Progenitor cell of endocrine pancreas (in vitro differentiated cells): Measurements from ENCODE around the gene PRRX2. TPM values are rescaled to one million over a fixed set of nuclear protein-coding genes. Genes with fewer than 3 reads are reported as not detected.
"Not testable (repeated sequence)": the region's sequence is repeated elsewhere in the genome, so short reads cannot be mapped to it uniquely, and the experiment has no call there.

ENCODE experiments used
- DNase-seq: peaks from one replicate; pipeline ENCODE4 v3.0.0; 2021; ENCODE audit warnings: low spot score; ENCODE audit not compliant: unreplicated experiment
- H3K27ac Mint-ChIP-seq: 2 replicates; pipeline ENCODE4 v1.8.0; 2021; ENCODE audit warnings: mild to moderate bottlenecking, moderate library complexity, mixed read lengths
- H3K27me3 Mint-ChIP-seq: 2 replicates; pipeline ENCODE4 v1.8.0; 2021; ENCODE audit warnings: mixed read lengths
- H3K36me3 Mint-ChIP-seq: 2 replicates; pipeline ENCODE4 v1.8.0; 2022; ENCODE audit warnings: mixed read lengths; ENCODE audit not compliant: insufficient read depth
- H3K4me1 Mint-ChIP-seq: 2 replicates; pipeline ENCODE4 v1.8.0; 2021; ENCODE audit warnings: low read depth, mixed read lengths
- H3K4me3 Mint-ChIP-seq: 2 replicates; pipeline ENCODE4 v1.8.0; 2021; ENCODE audit warnings: low read depth, mild to moderate bottlenecking, moderate library complexity, mixed read lengths
- H3K9me3 Mint-ChIP-seq: 2 replicates; pipeline ENCODE4 v1.8.0; 2021; ENCODE audit warnings: low read depth, mixed read lengths
- total RNA-seq: library from RNA; stranded (reverse); gene quantifications from 2 replicates; pipeline ENCODE4 v1.2.1, GENCODE V29; 2021
- TF ChIP-seq, protein P1 (sequence below): fragments of 200-600 bp; sonication (generic); IDR thresholded peaks from one replicate; pipeline ENCODE4 v1.5.0; 2021; ENCODE audit warnings: antibody characterized with exemption, mild to moderate bottlenecking; ENCODE audit not compliant: unreplicated experiment

PRRX2 gene
- total RNA-seq, 1 donor from 2014 or later = 0.79 TPM

DNA sequence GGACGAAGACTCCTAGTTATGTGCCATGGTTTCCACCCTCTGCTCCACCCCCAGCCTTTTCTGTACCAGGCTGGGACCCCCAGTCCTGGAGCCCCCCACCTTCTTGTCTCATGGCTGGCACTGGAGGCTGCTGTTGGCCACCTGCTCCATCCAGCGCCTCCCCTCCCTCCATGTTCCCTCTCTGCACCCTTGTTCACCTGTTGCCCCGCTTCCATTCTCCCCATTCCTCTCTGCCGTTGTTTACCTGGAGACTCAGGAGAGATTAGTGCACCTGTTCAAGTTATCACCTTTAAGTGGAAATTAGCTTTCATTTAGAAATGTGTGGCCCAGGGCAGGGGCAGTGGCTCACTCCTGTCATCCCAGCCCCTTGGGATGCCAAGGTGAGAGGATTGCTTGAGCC is 32.2 kb upstream of the PRRX2 start:
- no peak overlapping the region for H3K4me3 Mint-ChIP-seq

DNA sequence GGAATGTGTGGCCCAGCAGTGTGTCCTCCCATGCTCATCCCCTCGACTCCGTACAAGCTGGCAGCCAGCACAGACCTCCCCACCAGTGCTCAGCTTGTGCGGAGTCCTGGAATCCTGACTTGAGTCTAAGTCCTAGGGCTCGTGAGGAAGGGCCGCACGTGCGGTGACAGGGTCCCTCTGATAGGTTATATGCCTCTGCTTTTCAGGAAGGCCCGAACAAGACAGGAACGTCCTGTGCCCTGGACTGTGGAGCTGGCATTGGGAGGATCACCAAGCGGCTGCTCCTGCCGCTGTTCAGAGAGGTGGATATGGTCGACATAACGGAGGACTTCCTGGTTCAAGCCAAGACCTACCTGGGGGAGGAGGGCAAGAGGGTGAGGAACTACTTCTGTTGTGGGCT is 31.6 kb upstream of the PRRX2 start:
- DNase-seq = no peak
- H3K27ac Mint-ChIP-seq = no peak overlapping the region
- peaks cover 9% of the 10 kb centered on the region for H3K36me3 Mint-ChIP-seq
- H3K4me3 Mint-ChIP-seq = no peak overlapping the region
- H3K4me1 Mint-ChIP-seq = no peaks in the 10 kb centered on the region
- TF ChIP-seq, protein P1, sequence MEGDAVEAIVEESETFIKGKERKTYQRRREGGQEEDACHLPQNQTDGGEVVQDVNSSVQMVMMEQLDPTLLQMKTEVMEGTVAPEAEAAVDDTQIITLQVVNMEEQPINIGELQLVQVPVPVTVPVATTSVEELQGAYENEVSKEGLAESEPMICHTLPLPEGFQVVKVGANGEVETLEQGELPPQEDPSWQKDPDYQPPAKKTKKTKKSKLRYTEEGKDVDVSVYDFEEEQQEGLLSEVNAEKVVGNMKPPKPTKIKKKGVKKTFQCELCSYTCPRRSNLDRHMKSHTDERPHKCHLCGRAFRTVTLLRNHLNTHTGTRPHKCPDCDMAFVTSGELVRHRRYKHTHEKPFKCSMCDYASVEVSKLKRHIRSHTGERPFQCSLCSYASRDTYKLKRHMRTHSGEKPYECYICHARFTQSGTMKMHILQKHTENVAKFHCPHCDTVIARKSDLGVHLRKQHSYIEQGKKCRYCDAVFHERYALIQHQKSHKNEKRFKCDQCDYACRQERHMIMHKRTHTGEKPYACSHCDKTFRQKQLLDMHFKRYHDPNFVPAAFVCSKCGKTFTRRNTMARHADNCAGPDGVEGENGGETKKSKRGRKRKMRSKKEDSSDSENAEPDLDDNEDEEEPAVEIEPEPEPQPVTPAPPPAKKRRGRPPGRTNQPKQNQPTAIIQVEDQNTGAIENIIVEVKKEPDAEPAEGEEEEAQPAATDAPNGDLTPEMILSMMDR = no peak
- H3K27me3 Mint-ChIP-seq = no peaks in the 10 kb centered on the region
- H3K9me3 Mint-ChIP-seq = no peaks in the 10 kb centered on the region

More for the DNA sequence above, 32.2 kb upstream of the PRRX2 start:
- no peaks in the 10 kb centered on the region for H3K9me3 Mint-ChIP-seq
- H3K4me1 Mint-ChIP-seq = no peaks in the 10 kb centered on the region
- TF ChIP-seq, protein P1 = no peak
- no peak for DNase-seq
- H3K27me3 Mint-ChIP-seq = no peaks in the 10 kb centered on the region
- H3K36me3 Mint-ChIP-seq = peaks cover 7% of the 10 kb centered on the region
- H3K27ac Mint-ChIP-seq = no peak overlapping the region

DNA sequence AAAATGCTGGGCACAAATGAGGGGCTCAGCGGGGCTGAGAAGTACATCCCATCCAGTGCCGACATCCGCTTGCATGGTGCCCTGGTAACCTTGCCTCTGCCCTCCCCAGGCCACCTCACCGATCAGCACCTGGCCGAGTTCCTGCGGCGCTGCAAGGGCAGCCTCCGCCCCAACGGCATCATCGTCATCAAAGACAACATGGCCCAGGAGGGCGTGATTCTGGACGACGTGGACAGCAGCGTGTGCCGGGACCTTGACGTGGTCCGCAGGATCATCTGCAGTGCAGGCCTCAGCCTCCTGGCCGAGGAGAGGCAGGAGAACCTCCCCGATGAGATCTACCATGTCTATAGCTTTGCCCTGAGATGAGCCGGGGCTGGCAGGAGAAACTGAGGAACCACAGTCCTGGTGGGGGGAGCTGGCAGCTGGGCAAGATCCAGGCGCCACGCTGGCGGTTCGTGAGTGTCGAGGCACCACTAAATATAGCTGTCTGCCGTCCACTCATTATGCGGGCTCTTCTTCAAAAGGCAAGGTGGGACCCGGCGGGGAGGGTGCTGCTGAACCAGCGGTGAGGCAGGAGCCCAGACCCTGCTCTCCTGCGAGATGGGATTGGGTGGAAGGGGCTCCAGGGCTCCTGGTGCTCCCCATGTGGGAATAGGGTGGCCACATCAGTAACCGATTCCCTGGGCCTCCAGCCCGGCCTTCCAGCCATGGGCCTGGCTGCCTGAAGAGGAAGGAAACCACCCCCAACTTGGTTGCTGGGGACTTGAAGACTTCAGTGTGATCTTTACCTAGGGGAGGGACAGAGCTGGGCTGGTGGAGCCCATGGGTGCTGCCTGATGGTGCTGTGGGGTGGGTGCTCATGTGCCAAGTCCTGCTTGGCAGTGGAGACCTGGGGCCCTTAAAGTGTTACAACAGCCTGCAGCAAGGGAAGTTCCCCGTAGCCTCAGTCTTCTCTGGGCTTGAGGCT is 30.1 kb upstream of the PRRX2 start:
- no peak for DNase-seq
- TF ChIP-seq, protein P1 = no peak
- no peaks in the 10 kb centered on the region for H3K4me1 Mint-ChIP-seq
- H3K4me3 Mint-ChIP-seq = no peak overlapping the region
- H3K27me3 Mint-ChIP-seq = no peaks in the 10 kb centered on the region
- no peaks in the 10 kb centered on the region for H3K9me3 Mint-ChIP-seq
- peaks cover 9% of the 10 kb centered on the region for H3K36me3 Mint-ChIP-seq
- no peak overlapping the region for H3K27ac Mint-ChIP-seq

DNA sequence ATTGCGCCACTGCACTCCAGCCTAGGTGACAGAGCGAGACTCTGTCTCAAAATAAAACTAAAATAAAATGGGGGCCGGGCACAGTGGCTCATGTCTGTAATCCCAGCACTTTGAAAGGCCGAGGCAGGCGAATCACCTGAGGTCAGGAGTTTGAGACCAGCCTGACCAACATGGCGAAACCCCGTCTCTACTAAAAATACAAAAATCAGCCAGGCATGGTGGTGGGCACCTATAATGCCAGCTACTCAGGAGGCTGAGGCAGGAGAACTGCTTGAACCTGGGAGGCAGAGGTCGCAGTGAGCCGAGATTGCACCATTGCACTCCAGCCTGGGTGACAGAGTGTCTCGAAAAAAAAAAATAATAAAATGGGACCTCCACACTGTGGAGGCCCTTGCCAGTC is 29.1 kb upstream of the PRRX2 start:
- H3K27me3 Mint-ChIP-seq, DNase-seq, H3K27ac Mint-ChIP-seq, H3K4me1 Mint-ChIP-seq, H3K36me3 Mint-ChIP-seq, H3K9me3 Mint-ChIP-seq, H3K4me3 Mint-ChIP-seq: not testable (repeated sequence)

DNA sequence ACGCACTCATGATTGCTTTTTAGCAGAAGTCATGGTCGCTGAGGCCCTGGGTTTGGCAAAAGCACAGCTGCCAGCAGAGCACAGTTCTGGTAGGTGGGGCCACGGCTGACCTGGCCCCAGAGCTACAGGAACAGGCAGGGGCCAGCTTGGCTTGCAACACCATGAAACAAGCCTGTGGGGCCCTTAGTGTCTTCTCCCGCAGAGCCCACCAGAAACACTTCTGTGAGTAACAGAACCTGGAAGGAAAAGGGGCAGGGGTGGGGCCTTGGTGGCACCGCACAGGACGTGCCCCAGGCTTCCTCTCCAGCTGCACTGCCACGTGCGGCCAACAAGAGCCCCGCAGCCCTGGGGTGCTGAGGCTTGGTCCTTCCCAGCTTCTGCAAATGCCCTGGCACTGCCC is 28.3 kb upstream of the PRRX2 start:
- DNase-seq = no peak
- TF ChIP-seq, protein P1 = no peak
- H3K9me3 Mint-ChIP-seq = no peaks in the 10 kb centered on the region
- H3K36me3 Mint-ChIP-seq = peaks cover 9% of the 10 kb centered on the region
- no peak overlapping the region for H3K27ac Mint-ChIP-seq
- H3K4me1 Mint-ChIP-seq = peaks cover 8% of the 10 kb centered on the region
- H3K27me3 Mint-ChIP-seq = no peaks in the 10 kb centered on the region
- no peak overlapping the region for H3K4me3 Mint-ChIP-seq
